ENCODE results near the gene LCLAT1. TPM values are rescaled to one million over a fixed set of nuclear protein-coding genes. Genes with fewer than 3 reads are reported as not detected.

Gene LCLAT1
- polyA plus RNA-seq, 1 donor (not counting 4 experiments of a cell fraction or from before 2014, with no cell fraction given), result 17.1 TPM

DNA sequence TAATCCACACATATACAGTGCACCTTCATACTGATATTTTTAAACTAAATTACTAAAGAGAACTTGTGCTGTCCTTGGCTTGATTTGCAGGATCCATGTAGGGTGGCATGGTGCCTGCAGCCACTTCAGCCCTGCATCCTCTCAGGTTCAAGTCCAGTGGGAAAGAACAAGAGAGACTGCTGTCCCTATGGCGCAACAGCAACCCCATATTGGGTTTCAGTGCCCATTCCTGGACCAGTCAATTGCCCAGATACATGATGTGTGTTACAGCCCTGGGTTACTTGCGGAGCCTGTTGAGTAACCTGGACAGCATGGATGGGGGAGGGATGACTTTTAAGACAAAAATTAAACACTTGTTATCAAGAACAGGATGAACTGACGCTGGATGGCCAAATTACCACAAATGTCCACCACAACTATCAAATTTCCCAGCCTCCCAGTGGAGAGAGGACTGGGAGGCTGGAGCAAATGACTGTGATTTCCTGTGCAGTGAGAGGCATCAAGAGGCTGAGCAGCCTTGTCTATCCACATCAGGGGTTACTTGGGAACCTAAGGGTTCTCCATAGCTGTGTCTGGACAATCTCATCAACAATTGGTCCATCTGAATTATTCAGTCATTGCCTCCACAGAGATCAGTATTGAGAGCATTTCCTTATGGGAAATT, 198.2 kb downstream of the LCLAT1 start:
- TF ChIP-seq EZH2 (IDR thresholded peaks at IDR 0.05; ENCODE audit: low read length), result no peak
- TF ChIP-seq, protein P1, sequence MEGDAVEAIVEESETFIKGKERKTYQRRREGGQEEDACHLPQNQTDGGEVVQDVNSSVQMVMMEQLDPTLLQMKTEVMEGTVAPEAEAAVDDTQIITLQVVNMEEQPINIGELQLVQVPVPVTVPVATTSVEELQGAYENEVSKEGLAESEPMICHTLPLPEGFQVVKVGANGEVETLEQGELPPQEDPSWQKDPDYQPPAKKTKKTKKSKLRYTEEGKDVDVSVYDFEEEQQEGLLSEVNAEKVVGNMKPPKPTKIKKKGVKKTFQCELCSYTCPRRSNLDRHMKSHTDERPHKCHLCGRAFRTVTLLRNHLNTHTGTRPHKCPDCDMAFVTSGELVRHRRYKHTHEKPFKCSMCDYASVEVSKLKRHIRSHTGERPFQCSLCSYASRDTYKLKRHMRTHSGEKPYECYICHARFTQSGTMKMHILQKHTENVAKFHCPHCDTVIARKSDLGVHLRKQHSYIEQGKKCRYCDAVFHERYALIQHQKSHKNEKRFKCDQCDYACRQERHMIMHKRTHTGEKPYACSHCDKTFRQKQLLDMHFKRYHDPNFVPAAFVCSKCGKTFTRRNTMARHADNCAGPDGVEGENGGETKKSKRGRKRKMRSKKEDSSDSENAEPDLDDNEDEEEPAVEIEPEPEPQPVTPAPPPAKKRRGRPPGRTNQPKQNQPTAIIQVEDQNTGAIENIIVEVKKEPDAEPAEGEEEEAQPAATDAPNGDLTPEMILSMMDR (optimal IDR thresholded peaks at IDR 0.05 in 1 of 3, IDR thresholded peaks at IDR 0.05 in 1 of 3, conservative IDR thresholded peaks at IDR 0.05 in 1 of 3; ENCODE audit: extremely low read depth in 1 of 3, insufficient read depth in 2 of 3, low read length in 3 of 3), result no peak
- no peak for DNase-seq (ENCODE audit: low read depth, low spot score)
- dilution Hi-C loops (cut with MboI; ENCODE audit: extremely low pct_ligation_motif_present, low sequenced_read_pairs), result no loop called here

DNA sequence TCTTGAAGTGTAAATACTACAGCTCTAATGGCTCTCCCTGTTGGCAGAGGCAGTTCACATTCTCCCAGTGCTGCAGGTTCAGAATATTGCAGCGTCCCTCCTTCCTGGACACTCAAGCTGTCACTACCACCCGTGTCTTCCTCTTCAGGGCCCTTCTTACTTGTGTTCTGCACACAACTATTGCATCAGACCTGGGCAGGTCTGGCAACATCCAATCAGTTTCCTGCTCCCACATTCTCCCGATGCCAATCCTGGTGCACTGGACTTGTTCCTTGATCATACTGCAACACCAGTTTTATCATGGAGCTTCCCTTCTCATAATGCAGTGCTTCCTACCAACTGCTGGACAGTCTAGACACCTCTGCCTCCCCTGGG, 198.7 kb downstream of the LCLAT1 start:
- Histone ChIP-seq H3K4me3 (ENCODE audit: control insufficient read depth in 2 of 3, extremely low read depth in 1 of 3, insufficient read depth in 2 of 3, low read depth in 1 of 3, low read length in 3 of 3) (no peak overlapping the region), H3K9ac (ENCODE audit: control insufficient read depth, extremely low read depth, insufficient read depth, low read length) (no peak overlapping the region), H3K9me1 (ENCODE audit: control insufficient read depth, extremely low read depth, insufficient read depth, low read length) (no peaks in the 10 kb centered on the region), H3K27me3 (ENCODE audit: control insufficient read depth, extremely low read depth, insufficient read depth, low read length) (no peaks in the 10 kb centered on the region), H3K4me1 (ENCODE audit: control insufficient read depth, extremely low read depth, insufficient read depth, low read length) (no peaks in the 10 kb centered on the region), H3K79me2 (ENCODE audit: control insufficient read depth, insufficient read depth, low read length) (no peaks in the 10 kb centered on the region), H3K4me2 (ENCODE audit: control insufficient read depth, extremely low read depth, insufficient read depth, low read depth, low read length) (no peak overlapping the region), H2AFZ (ENCODE audit: control insufficient read depth, low read length) (no peak overlapping the region), H3K9me3 (ENCODE audit: control insufficient read depth, low read depth, low read length) (no peaks in the 10 kb centered on the region), H4K20me1 (ENCODE audit: control insufficient read depth, extremely low read depth, insufficient read depth, low read length) (no peaks in the 10 kb centered on the region), H3K36me3 (ENCODE audit: control insufficient read depth in 2 of 2, extremely low read depth in 1 of 2, insufficient read depth in 2 of 2, low read length in 2 of 2) (no peaks in the 10 kb centered on the region), H3K27ac (ENCODE audit: control insufficient read depth, insufficient read depth, low read length) (no peak overlapping the region)
- TF ChIP-seq EZH2 (IDR thresholded peaks at IDR 0.05; ENCODE audit: low read length), result no peak
- TF ChIP-seq, protein P1 (optimal IDR thresholded peaks at IDR 0.05 in 1 of 3, IDR thresholded peaks at IDR 0.05 in 1 of 3, conservative IDR thresholded peaks at IDR 0.05 in 1 of 3; ENCODE audit: extremely low read depth in 1 of 3, insufficient read depth in 2 of 3, low read length in 3 of 3), result no peak
- FAIRE-seq (no peak), DNase-seq (ENCODE audit: low read depth, low spot score) (no peak)
- dilution Hi-C loops (cut with MboI; ENCODE audit: extremely low pct_ligation_motif_present, low sequenced_read_pairs), result no loop called here

More for the DNA sequence above, 198.2 kb downstream of the LCLAT1 start:
- H3K27ac ChIP-seq (ENCODE audit: control insufficient read depth, insufficient read depth, low read length), result no peak overlapping the region
- H3K4me3 ChIP-seq (ENCODE audit: control insufficient read depth in 2 of 3, extremely low read depth in 1 of 3, insufficient read depth in 2 of 3, low read depth in 1 of 3, low read length in 3 of 3), result no peak overlapping the region
- H4K20me1 ChIP-seq (ENCODE audit: control insufficient read depth, extremely low read depth, insufficient read depth, low read length), result no peaks in the 10 kb centered on the region
- H3K9ac ChIP-seq (ENCODE audit: control insufficient read depth, extremely low read depth, insufficient read depth, low read length), result no peak overlapping the region
- no peaks in the 10 kb centered on the region for H3K9me3 ChIP-seq (ENCODE audit: control insufficient read depth, low read depth, low read length)
- H2AFZ ChIP-seq (ENCODE audit: control insufficient read depth, low read length), result no peak overlapping the region
- H3K9me1 ChIP-seq (ENCODE audit: control insufficient read depth, extremely low read depth, insufficient read depth, low read length), result no peaks in the 10 kb centered on the region
- H3K4me2 ChIP-seq (ENCODE audit: control insufficient read depth, extremely low read depth, insufficient read depth, low read depth, low read length), result no peak overlapping the region
- H3K79me2 ChIP-seq (ENCODE audit: control insufficient read depth, insufficient read depth, low read length), result no peaks in the 10 kb centered on the region
- no peaks in the 10 kb centered on the region for H3K27me3 ChIP-seq (ENCODE audit: control insufficient read depth, extremely low read depth, insufficient read depth, low read length)
- H3K36me3 ChIP-seq (ENCODE audit: control insufficient read depth in 2 of 2, extremely low read depth in 1 of 2, insufficient read depth in 2 of 2, low read length in 2 of 2), result peaks cover 0 to under 1% of the 10 kb centered on the region in 2 experiments
- H3K4me1 ChIP-seq (ENCODE audit: control insufficient read depth, extremely low read depth, insufficient read depth, low read length), result no peaks in the 10 kb centered on the region
- no peak for FAIRE-seq
